ENCODE results near the gene RIN1.

RIN1 gene

GRCh38 chr11:66294626-66295620, 41.3 kb downstream of the RIN1 start:
- DNase-seq (ENCODE audit: low spot score), result no peak

DNA sequence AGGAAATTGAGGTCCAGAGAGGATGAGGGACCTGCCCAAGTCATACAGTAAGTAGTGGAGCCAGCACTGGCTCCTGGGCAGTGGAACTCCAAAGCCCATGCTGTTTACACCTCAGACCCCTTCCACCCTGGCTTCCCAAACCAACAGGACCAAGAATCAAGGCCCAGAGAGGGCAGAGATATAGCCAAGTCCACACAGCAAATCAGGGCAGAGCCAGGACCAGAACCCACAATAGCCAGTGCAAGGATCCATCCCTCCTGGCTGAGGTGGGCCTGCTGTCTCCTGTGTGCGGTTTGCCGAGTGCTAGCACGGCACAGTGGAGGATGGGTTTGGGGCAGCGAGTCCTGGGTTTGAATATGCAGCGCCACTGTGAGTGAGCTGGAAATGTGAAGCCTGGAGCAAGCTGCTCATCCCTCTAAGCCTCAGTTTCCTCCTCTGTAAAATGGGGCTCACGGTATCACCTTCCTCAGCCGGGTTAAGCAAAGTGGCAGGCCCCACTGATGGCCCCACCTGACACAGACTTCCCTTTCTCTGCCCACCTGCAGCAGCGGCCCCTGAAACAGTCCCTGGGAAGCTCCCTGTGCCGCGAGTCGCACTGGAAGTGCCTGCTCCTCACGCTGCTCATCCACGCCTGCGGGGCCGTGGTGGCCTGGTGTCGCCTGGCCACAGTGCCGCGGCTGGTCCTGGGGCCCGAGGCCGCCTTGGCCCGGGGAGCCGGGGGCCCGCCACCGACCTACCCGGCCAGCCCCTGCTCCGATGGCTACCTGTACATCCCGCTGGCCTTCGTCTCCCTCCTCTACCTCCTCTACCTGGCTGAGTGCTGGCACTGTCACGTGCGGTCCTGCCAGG, 42.2 kb downstream of the RIN1 start:
- no peak for DNase-seq (ENCODE audit: low spot score)

GRCh38 chr11:66293352-66293751, 42.9 kb downstream of the RIN1 start:
- DNase-seq (ENCODE audit: low spot score), result no peak

DNA sequence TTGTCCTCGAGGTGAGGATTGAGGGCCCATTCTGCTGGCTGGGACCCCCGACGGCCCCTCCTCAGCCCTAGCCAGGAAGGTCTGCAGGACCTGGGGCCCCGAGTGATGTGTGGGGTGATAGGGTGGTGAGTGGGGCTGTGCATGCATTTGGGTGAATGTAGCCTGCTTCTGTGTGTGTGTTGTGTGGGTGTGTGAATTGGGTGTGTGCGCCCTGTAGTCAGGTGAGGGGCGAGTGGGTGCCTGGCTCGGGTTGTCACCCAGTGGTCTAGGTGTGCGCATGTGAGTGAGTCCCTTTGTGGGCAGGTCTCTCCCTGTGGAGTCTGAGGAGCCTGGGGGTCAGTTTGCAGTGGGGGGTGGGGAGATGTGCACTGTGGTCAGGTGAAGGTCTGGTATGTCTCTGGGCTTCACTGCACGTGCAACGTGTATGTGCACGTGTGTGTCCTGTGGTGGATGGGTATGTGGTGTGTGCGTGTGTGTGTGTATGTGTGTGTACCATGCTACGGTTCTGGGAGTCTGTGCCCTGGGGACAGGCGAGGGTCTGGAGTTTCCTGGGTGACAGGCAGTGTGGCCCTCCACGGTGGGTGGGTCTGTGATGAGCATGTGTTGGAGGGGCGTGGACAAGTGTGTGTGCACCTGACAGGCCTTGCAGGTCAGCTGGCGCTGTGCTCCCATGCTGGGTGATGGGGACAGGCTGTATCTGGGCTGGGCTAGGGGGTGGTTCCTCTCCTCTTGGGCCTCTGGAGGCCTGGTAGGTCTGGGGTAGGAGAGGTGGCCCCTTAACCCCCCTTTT, 43.5 kb downstream of the RIN1 start:
- no peak for DNase-seq (ENCODE audit: low spot score)

DNA sequence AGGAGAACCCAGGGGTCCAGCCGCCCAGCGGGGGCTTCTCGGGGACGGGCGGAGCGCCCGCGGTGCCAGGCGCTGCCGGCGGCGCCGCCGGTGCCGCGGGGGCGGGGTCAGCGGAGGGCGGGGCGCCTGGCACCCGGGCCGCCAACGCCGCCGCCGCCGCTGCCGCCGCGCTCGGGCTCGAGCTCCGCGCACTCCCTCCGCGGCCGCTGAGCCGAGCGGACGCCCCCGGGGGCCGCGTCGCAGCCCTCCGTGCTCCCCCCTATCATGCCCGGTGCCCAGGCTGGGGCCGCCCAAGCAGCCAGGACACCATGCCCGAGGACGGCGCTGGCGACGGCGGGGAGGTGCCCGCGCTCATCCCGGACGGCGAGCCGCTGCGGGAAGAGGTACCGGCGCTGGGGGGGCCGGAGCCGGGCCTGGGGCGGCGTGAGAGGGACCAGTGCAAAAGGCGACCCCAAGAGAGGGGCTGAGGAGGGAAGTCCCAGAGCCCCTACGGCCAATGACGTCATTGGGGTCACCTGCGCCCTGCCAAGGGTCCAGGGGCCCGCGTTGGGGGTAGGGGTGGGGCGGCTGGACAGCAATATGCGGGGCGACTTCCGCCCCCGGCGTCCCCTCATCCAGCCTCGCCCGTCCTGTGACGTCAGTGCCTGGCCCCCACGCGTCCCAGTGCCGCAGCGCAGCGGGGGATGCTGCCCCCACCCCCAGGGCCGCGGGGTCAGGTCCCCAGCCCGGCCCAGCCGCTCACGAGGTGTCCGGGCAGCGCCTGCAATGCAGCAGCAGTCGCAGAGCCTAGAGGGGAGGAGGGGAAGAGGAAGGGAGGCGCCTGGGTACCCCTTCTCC, 44.3 kb downstream of the RIN1 start, which contains the start of gene TMEM151A:
TSS of gene TMEM151A (plus strand) at position 189 of the 837 bp plus-strand sequence. CDS start at position 309, 120 bp downstream.
- peak; percentile 74 for DNase-seq (ENCODE audit: low spot score)

GRCh38 chr11:66291303-66291705, 44.9 kb downstream of the RIN1 start:
- no peak for DNase-seq (ENCODE audit: low spot score)

DNA sequence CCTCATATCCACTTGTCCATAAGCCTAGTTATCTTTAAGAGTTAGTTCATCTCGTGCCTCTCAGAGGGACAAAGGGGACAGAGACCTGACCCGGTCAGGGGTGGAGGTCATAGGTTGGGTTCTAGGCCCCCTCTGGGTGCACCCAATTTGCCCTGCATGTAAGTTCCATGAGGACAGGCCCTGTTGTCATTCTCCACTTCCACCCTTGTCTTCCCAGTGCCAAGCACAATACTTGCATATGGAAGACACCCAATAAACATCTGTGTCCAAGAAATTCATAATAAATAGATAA, 46.0 kb downstream of the RIN1 start:
- no peak for DNase-seq (ENCODE audit: low spot score)

GRCh38 chr11:66289548-66290329, 46.5 kb downstream of the RIN1 start:
- peak; percentile 87 for DNase-seq (ENCODE audit: low spot score)

DNA sequence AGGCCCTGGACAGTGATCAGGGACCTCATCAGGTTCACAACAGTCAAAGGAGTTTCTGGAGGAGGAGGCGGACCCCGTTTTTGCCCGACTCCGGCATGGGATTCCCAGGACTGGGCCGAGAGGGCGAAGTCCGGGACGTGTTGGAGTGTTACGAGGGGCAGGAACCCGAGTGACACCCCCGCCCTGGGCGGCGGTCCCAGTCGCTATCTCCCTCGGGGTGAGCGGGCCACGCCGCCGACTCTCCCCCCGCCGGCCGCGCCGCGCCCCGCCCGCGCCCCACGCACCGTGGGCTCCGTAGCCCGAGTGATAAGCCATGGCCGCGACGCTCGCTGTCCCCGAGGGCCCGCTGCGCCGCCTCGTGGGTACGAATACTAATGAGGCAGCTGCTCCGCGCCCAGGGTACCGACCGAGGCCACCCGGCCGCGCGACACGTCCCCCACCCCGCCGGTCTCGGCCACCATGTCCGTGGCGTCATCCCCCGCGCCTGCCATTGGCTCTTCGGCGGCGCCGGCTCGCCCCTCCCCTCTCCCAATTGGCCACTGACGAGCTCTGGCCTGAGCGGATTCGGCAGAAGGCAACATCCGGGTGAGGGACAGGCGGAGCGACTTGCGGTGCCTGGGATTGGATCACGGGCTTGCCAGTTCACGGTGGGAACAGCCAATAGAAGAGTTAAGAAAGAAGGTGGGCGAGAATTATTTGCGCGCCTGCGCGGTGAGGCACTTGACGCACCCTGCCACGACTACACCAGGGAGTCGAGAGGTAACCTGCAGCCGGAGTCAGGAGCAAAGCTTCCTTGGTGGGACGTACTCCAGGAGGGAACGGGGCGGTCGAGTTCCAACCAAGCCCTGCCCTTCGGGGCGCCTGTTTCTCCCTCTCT, 47.3 kb downstream of the RIN1 start, which contains the start of gene YIF1A:
TSS of gene YIF1A (minus strand) at position 473 of the 877 bp plus-strand sequence. CDS start at position 315, 158 bp downstream.
- peak; percentile 99 for DNase-seq (ENCODE audit: low spot score)

DNA sequence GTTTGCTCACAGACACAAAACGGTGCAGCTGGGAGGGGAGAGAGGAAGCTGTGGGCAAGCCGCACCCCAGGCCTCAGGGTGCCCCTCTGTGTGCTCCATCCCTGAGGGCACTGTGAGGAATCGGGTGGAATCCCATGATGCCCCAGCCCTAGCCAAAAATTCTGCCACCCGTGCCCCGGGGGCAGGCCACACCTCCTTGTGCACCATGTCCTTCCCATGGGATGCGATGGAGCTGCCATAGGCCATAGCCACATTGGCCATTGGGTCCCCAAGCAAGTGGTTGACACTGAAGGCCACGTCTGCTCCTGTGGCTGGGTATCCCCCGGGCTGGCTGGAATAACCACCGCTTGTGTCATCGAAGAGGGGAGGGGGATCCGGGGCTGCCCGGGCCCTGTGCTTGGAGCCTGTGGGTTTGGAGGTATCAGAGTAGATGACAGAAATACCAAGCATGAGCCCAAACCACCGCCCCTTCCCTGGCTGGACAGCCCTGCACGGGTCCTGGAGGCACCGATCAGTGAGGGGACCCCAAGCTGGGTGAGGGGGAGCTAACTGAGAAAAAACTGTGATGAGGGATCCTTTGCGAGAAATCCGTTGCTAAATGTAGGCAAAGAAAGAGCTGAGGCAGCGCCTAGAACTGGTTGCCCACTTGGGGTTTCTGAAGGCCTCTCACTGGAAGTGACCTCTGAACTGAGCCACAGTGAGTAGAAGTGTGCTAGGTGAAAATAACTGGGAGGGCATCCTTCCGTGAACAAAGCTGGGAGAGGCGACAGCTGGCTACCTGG, 48.2 kb downstream of the RIN1 start:
- DNase-seq (ENCODE audit: low spot score), result no peak

GRCh38 chr11:66287211-66287888, 48.9 kb downstream of the RIN1 start:
- no peak for DNase-seq (ENCODE audit: low spot score)

DNA sequence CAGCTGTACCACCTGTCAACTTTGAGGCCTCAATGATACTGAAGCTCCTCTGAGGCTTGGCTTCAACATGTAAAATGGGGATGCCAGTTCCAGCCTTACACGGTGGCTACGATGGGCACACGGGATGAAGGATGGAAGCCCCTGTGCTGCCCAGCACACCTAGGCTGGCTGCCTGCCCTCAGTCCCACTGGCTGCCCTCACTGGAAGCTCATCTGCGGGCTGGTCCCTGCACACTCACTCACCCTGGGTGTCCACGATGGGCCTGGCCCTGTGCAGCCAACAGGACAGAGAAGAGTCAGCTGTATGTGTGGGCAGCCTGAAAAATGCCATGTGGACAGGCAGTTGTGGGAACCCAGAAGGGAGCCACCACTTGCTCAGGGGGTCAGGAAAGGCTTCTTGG, 49.5 kb downstream of the RIN1 start:
- no peak for DNase-seq (ENCODE audit: low spot score)

GRCh38 chr11:66285250-66285947, 50.8 kb downstream of the RIN1 start:
- no peak for DNase-seq (ENCODE audit: low spot score)

GRCh38 chr11:66284526-66285078, 51.6 kb downstream of the RIN1 start:
- no peak for DNase-seq (ENCODE audit: low spot score)

GRCh38 chr11:66283461-66284105, 52.7 kb downstream of the RIN1 start:
- DNase-seq (ENCODE audit: low spot score), result no peak
